PC-9 (cell line): Measurements from ENCODE around the gene LYSMD4.

Experiments used
- EZH2 ChIP-seq: fragments of 200-600 bp; sonication (generic); IDR thresholded peaks from 2 replicates; pipeline ENCODE4 v1.8.0; 2017; ENCODE audit warnings: antibody characterized with exemption, low read depth
- TF ChIP-seq, protein P1 (sequence below): fragments of 200-600 bp; sonication (generic); conservative IDR thresholded peaks from 2 replicates; pipeline ENCODE4 v1.6.1; 2017; ENCODE audit warnings: mixed run types, antibody characterized with exemption, mild to moderate bottlenecking, moderate library complexity

DNA sequence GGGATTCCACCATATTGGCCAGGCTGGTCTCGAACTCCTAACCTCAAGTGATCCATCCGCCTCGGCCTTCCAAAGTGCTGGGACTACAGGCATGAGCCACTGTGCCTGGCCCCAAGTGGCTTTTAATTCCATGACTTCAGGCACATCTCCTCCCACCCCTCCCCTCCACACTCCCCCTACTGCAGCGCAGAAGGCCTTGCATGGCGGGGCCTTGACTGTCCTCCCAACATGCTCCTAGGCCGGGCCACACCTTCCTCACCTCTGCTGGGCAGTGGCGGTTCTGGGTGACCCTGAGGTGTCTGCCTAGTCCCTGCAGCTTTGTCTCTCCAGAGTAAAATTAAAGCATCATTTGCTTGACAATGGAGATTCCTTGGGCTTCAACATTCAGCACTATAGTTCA is 6.9 kb downstream of the LYSMD4 start:
- no peak for TF ChIP-seq EZH2
- TF ChIP-seq, protein P1, sequence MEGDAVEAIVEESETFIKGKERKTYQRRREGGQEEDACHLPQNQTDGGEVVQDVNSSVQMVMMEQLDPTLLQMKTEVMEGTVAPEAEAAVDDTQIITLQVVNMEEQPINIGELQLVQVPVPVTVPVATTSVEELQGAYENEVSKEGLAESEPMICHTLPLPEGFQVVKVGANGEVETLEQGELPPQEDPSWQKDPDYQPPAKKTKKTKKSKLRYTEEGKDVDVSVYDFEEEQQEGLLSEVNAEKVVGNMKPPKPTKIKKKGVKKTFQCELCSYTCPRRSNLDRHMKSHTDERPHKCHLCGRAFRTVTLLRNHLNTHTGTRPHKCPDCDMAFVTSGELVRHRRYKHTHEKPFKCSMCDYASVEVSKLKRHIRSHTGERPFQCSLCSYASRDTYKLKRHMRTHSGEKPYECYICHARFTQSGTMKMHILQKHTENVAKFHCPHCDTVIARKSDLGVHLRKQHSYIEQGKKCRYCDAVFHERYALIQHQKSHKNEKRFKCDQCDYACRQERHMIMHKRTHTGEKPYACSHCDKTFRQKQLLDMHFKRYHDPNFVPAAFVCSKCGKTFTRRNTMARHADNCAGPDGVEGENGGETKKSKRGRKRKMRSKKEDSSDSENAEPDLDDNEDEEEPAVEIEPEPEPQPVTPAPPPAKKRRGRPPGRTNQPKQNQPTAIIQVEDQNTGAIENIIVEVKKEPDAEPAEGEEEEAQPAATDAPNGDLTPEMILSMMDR = no peak
